Measurements from ENCODE around the gene IFNA7.
"Not testable (repeated sequence)": the region's sequence is repeated elsewhere in the genome, so short reads cannot be mapped to it uniquely, and the experiment has no call there.

DNA sequence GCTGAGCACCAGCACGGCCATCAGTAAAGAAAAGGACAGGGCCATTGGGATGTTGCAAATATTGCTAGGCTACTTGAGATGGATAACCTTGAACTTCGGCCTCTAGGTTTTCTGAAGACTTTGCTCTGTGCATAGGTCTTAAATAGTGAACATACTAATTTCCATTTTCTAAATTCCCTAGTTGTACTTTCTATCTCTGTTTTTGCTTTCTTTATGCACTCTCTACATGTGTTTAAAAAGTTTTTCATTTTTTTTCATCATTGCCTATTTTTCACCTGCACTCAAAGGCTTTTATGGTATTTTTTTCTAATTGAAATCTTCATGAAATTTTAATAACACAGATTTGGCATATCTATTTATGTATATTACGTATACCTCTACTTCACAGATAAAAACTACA, 14.5 kb downstream of the IFNA7 start, which contains the start of gene IFNA4:
- TF ChIP-seq, protein P1, sequence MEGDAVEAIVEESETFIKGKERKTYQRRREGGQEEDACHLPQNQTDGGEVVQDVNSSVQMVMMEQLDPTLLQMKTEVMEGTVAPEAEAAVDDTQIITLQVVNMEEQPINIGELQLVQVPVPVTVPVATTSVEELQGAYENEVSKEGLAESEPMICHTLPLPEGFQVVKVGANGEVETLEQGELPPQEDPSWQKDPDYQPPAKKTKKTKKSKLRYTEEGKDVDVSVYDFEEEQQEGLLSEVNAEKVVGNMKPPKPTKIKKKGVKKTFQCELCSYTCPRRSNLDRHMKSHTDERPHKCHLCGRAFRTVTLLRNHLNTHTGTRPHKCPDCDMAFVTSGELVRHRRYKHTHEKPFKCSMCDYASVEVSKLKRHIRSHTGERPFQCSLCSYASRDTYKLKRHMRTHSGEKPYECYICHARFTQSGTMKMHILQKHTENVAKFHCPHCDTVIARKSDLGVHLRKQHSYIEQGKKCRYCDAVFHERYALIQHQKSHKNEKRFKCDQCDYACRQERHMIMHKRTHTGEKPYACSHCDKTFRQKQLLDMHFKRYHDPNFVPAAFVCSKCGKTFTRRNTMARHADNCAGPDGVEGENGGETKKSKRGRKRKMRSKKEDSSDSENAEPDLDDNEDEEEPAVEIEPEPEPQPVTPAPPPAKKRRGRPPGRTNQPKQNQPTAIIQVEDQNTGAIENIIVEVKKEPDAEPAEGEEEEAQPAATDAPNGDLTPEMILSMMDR (IDR thresholded peaks at IDR 0.05; ENCODE audit: low read depth, low read length) = not testable (repeated sequence)
- TF ChIP-seq EZH2phosphoT487 (IDR thresholded peaks at IDR 0.05; ENCODE audit: low read depth) = not testable (repeated sequence)

Measured in OCI-LY3 (cell line).